HTR-8/SVneo (cell line): ENCODE results near the gene CNTNAP2.

Experiments used
- DNase-seq: peaks from one replicate; pipeline ENCODE4 v3.0.0; 2011; ENCODE audit warnings: low spot score, mixed read lengths; ENCODE audit not compliant: insufficient read length
- FAIRE-seq: peaks from 2 replicates; lab custom pipeline; 2011; peaks lifted over from hg19 to GRCh38; lab: Jason Lieb, UNC

The CNTNAP2 gene

GRCh38 chr7:147483634-147484292, 1367.2 kb downstream of the CNTNAP2 start:
- no peak for DNase-seq

GRCh38 chr7:147485660-147486210, 1369.1 kb downstream of the CNTNAP2 start:
- DNase-seq: no peak
- no peak for FAIRE-seq

More at GRCh38 chr7:147483634-147484292, 1367.2 kb downstream of the CNTNAP2 start:
- no peak for FAIRE-seq

- DNase-seq (peak; percentile 17), FAIRE-seq (no peak)
These were observed 1376.0 kb downstream of the CNTNAP2 start for GRCh38 chr7:147492606-147493005.

GRCh38 chr7:147496209-147496608, 1379.6 kb downstream of the CNTNAP2 start:
- DNase-seq (no peak), FAIRE-seq (no peak)

- FAIRE-seq: no peak
- DNase-seq: no peak
These were observed 1380.6 kb downstream of the CNTNAP2 start for GRCh38 chr7:147497246-147497645.

- DNase-seq (no peak), FAIRE-seq (no peak)
These were observed 1381.5 kb downstream of the CNTNAP2 start for GRCh38 chr7:147498081-147498480.

GRCh38 chr7:147509035-147509501, 1392.5 kb downstream of the CNTNAP2 start:
- DNase-seq: no peak
- FAIRE-seq: no peak

GRCh38 chr7:147509541-147510200, 1393.1 kb downstream of the CNTNAP2 start:
- FAIRE-seq (no peak), DNase-seq (no peak)

GRCh38 chr7:147510201-147510542, 1393.6 kb downstream of the CNTNAP2 start:
- no peak for DNase-seq
- no peak for FAIRE-seq

- no peak for DNase-seq
- FAIRE-seq: no peak
These were observed 1394.3 kb downstream of the CNTNAP2 start for GRCh38 chr7:147510923-147511322.

GRCh38 chr7:147513451-147513850, 1396.8 kb downstream of the CNTNAP2 start:
- FAIRE-seq: no peak
- DNase-seq: no peak

GRCh38 chr7:147516391-147516790, 1399.8 kb downstream of the CNTNAP2 start:
- FAIRE-seq: no peak
- DNase-seq: no peak

- DNase-seq (no peak), FAIRE-seq (no peak)
These were observed 1402.5 kb downstream of the CNTNAP2 start for GRCh38 chr7:147519062-147519461.

- no peak for DNase-seq
- FAIRE-seq: no peak
These were observed 1406.5 kb downstream of the CNTNAP2 start for GRCh38 chr7:147523056-147523455.

- no peak for DNase-seq
- no peak for FAIRE-seq
These were observed 1408.2 kb downstream of the CNTNAP2 start for GRCh38 chr7:147524726-147525250.

- DNase-seq (no peak), FAIRE-seq (no peak)
These were observed 1408.7 kb downstream of the CNTNAP2 start for GRCh38 chr7:147525325-147525724.

GRCh38 chr7:147535701-147536111, 1419.1 kb downstream of the CNTNAP2 start:
- peak; percentile 14 for DNase-seq

GRCh38 chr7:147539685-147540084, 1423.1 kb downstream of the CNTNAP2 start:
- DNase-seq: no peak
- no peak for FAIRE-seq

More at GRCh38 chr7:147535701-147536111, 1419.1 kb downstream of the CNTNAP2 start:
- FAIRE-seq: no peak

GRCh38 chr7:147540743-147541142, 1424.1 kb downstream of the CNTNAP2 start:
- no peak for FAIRE-seq

GRCh38 chr7:147541261-147541660, 1424.7 kb downstream of the CNTNAP2 start:
- DNase-seq (no peak), FAIRE-seq (no peak)

More at GRCh38 chr7:147540743-147541142, 1424.1 kb downstream of the CNTNAP2 start:
- DNase-seq: no peak

GRCh38 chr7:147547252-147547897, 1430.8 kb downstream of the CNTNAP2 start:
- FAIRE-seq (no peak), DNase-seq (no peak)
